GM19463 (cell line): ENCODE results near the gene SLC35G2.
"Not testable (repeated sequence)": the region's sequence is repeated elsewhere in the genome, so short reads cannot be mapped to it uniquely, and the experiment has no call there.

Source experiments
- ATAC-seq: cut with Tn5 transposase; IDR thresholded peaks from one replicate; pipeline ENCODE4 v1.9.1; 2021; ENCODE audit warnings: mild to moderate bottlenecking, moderate library complexity; ENCODE audit not compliant: unreplicated experiment

The SLC35G2 gene

GRCh38 chr3:136818769-136819391, at the start of gene SLC35G2:
Gene SLC35G2, plus strand, starts transcription at chr3:136819126. Its CDS starts 35,335 bp downstream, at chr3:136854461.
- peak; percentile 49 for ATAC-seq

DNA sequence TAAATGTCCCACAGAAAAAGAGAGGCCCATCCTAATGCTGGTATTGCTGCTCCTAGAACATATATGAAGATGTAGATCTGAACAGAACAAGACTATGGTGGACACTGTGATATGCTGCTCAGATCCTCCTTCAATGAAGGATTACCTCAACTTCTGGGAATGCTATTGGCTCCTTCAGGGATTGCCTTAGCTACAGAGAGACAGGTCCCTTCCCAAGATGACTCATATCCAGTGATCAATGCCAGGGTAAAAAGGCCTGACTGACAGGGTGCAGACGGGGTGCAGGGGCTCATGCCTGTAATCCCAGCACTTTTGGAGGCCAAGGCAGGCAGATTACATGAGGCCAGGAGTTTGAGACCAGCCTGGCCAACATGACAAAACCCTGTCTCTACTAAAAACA, 46.2 kb upstream of the SLC35G2 start:
- ATAC-seq, result no peak

- ATAC-seq, result no peak
These were observed 40.1 kb upstream of the SLC35G2 start for GRCh38 chr3:136778865-136779264.

DNA sequence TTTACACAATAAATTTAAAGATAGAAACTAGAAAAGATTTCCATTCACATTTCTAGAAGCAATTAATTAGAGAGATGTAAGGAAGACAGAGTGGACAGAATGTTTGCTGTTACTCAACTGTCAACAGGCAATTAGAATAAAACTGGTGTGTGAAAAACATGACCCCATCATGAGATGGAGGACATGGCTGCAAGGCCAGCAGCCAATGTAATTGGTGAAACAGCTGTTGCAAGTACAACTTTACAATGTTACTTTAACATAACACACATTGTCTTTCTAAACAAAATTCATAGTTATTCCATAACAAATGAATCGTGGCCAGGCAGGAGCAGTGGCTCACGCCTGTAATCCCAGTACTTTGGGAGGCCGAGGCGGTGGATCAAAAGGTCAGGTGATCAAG, 38.2 kb upstream of the SLC35G2 start:
- no peak for ATAC-seq

DNA sequence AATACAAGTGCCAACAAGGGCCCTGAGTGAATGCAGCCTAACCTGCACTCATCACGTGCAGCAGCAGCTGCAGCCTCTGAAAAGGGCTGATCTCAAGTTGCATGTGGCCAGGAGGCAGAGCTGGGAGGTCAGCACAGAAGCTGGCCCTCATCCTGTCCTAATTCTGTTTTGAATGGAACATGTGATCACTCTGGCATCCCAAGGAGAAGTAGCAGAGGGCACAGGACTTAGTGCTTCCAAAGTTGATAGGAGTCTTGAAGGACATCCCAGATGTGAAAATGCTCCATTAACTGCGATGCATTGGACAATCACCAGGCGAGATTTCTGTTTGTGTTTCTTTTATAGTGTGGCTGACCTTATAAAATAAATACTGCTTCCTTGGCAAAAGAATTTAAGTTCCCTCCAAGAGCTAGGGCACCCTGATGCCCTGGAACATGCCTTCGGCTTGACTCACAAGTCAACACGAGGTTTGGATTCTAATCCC, 35.2 kb upstream of the SLC35G2 start:
- ATAC-seq, result no peak

DNA sequence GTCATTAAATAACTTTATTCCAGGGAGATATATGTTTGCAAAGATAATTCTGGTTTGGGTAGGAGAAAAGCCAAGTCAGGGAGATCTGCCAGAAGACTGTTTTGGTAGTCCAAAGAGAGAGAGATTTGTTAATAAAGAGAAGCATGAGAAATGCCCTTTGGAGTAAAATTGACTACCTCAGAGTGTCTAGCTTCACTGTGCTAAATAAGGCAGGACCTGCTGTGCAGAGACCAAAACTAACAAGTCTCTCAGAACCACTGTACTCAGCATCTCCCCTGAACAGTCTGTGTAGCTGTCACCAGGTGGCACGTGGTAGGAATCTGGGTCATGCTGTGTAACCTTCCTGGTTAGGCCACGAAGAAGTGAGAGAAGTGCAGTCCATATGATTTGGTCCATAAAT, 31.6 kb upstream of the SLC35G2 start:
- ATAC-seq, result peak; percentile 94

- ATAC-seq, result no peak
These were observed 30.8 kb upstream of the SLC35G2 start for GRCh38 chr3:136788154-136788553.

- no peak for ATAC-seq
These were observed 28.9 kb upstream of the SLC35G2 start for GRCh38 chr3:136789976-136790375.

GRCh38 chr3:136790786-136791185, 28.1 kb upstream of the SLC35G2 start:
- no peak for ATAC-seq

- no peak for ATAC-seq
These were observed 26.2 kb upstream of the SLC35G2 start for GRCh38 chr3:136792556-136793330.

- not testable (repeated sequence) for ATAC-seq
These were observed 17.8 kb upstream of the SLC35G2 start for GRCh38 chr3:136801146-136801545.

DNA sequence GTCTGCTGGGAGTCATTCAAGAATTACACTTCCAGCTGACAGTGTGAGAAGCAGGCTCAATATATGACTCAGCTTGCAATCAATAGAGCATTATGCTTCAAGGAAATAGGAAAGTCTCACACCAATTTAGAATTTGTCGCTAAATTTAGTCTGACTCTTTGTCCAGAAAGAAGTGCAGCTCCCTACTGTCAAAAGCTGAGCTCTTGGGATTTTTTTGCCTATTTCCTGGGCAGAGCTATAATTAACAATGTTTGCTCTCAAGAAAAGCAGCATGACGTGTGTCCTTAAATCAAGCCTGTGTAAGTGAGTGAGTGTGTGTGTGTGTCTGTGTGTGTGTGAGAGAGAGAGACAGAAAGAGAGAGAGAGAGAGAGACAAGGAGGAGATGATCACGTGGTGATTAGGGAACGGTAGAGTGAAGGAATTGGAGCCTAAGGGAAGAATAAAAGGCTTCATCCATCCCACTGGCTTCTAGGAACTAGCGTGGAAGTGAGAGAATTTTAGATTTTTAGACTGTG, 16.4 kb upstream of the SLC35G2 start:
- peak; percentile 62 for ATAC-seq

GRCh38 chr3:136804141-136804540, 14.8 kb upstream of the SLC35G2 start:
- ATAC-seq, result no peak

GRCh38 chr3:136804813-136805212, 14.1 kb upstream of the SLC35G2 start:
- ATAC-seq, result no peak

- ATAC-seq, result no peak
These were observed 13.1 kb upstream of the SLC35G2 start for GRCh38 chr3:136805795-136806194.

DNA sequence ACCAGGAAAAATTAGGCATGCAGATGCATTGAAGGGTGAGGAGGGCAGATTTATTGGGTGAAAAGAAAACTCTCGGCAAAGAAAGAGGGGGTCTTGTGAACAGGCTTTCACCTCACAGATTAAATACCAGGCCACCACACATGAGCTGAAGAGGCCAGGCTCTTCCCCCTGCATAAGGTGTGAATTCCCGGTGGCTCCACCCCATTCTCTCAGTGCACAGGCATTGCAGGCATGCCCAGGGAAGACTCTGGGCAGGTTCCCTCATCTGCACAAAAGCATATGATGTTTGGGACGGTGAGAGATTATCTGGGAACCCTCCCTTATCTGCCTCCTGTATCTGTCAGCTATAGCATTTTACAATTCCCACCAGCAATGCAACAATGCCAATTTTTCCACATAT, 7.2 kb upstream of the SLC35G2 start:
- ATAC-seq, result no peak

DNA sequence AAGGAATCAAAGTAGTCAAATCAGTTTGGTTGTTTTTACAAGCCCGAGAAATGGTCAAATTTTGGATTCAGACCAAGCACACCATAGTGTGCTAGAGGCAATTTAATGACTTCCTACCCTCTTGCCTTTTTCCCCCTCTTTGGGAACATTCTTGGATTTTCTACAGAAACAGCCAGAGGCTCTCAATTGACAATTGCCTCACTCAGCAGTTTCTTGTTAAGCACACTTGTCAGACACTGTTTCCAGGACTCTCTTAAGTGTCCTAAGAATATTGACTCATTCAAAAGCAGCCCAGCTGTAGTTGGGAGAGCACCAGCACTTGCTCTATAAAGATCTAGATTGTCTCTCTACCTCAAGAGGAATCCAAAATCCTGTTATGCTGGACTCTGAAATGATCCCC, 1.5 kb upstream of the SLC35G2 start:
- ATAC-seq, result no peak

- peak; percentile 47 for ATAC-seq
These were observed 646 bp upstream of the SLC35G2 start for GRCh38 chr3:136818191-136818768.

DNA sequence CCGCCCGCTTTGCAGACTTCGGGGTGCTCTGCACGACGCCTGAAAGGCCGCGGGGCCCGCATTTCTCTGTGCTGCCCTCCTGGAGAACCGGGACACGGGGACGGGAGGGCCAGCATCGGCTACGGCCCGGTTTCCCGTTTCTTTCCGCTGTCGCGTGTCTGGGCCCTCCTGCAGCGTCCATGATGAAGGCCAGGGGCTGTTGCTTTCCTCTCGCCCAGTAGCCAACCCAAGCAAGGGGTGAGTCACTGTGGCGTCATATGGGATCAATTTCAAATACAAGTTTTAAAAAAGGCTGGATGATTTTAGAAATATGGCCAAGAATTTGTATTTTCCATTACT, 435 bp downstream of the SLC35G2 start:
- ATAC-seq, result peak; percentile 18

- no peak for ATAC-seq
These were observed 1.1 kb downstream of the SLC35G2 start for GRCh38 chr3:136819731-136820679.

DNA sequence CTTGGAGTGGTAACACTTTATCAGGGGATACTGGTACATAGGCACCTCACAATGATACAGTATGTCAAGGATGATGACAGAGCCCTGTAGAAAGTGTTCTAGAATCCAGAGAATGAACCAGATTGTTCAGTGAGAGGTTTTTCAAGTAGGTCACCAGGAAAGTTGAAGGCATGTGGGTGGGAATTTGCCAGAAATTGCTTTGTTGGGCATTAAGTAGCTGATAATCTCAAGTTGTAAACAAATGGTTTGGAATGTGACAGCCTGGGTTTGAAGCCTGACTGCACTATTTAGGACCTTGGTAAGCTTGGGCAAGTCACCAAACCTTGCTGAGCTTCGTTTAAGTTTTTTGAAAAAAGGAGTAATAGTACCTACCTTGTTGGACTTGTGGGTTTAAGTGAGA, 12.5 kb downstream of the SLC35G2 start:
- no peak for ATAC-seq
